GM12878 (cell line): ENCODE results near the gene MRGPRE. TPM values are rescaled to one million over a fixed set of nuclear protein-coding genes. Genes with fewer than 3 reads are reported as not detected.

ENCODE experiments used
- ATAC-seq: fragments of 200-7000 bp; cut with Tn5 transposase; 3 replicates; pipeline ENCODE4 v1.9.1; 2020; ENCODE audit warnings: mild to moderate bottlenecking, moderate library complexity
- BruUV-seq: library from RNA; stranded (reverse); fragments of 400-500 nt; replicated peaks from 2 replicates; lab custom pipeline; 2021; lab: Mats Ljungman, UMichigan
- CTCF ChIA-PET: fragments of 300-600 bp; sonication (Branson Sonifier 250); formaldehyde crosslinking; extraction: SDS; loops from one replicate; lab custom pipeline; 2021; ENCODE audit warnings: inconsistent platforms; lab: Yijun Ruan, JAX
- POLR2A ChIA-PET: fragments of 350-600 bp; formaldehyde crosslinking; extraction: SDS; loops from one replicate; lab custom pipeline; 2021; ENCODE audit warnings: inconsistent platforms; lab: Charles Lee
- RAD21 ChIA-PET: fragments of 300-600 bp; sonication (Branson Sonifier 250); formaldehyde crosslinking; loops from one replicate; lab custom pipeline; 2023; ENCODE audit warnings: antibody characterized with exemption; ENCODE audit not compliant: unreplicated experiment; lab: Charles Lee
- SMC1A ChIA-PET: fragments of 300-600 bp; sonication (Branson Sonifier 250); formaldehyde crosslinking; loops from one replicate; lab custom pipeline; 2023; ENCODE audit not compliant: unreplicated experiment, uncharacterized antibody; lab: Charles Lee
- DNase-seq: peaks from one replicate; pipeline ENCODE4 v3.0.0-alpha.2; 2011; ENCODE audit warnings: low read depth, low spot score
- FAIRE-seq: peaks from 3 replicates; lab custom pipeline; 2011; peaks lifted over from hg19 to GRCh38; lab: Jason Lieb, UNC
- H2AFZ ChIP-seq: 2 replicates; pipeline ENCODE4 v1.6.0; 2011; ENCODE audit warnings: low read depth, low read length, control low read depth; ENCODE audit not compliant: control insufficient read depth
- H3K27ac ChIP-seq: 2 replicates; pipeline ENCODE4 v1.5.1; 2011; ENCODE audit warnings: control low read depth; ENCODE audit not compliant: control insufficient read depth, insufficient read depth
- H3K27me3 ChIP-seq, 2 experiments: replicated peaks in 1 of 2; 2 replicates each; pipeline versions ENCODE4 v1.6.0 to v1.6.1; 2011; ENCODE audit warnings: low read length in 1 of 2; ENCODE audit not compliant: control insufficient read depth in 2 of 2, insufficient read depth in 2 of 2
- H3K36me3 ChIP-seq, 2 experiments: 2 replicates each; pipeline ENCODE4 v1.5.1; 2011; ENCODE audit warnings: low read length in 1 of 2; ENCODE audit not compliant: control insufficient read depth in 2 of 2, insufficient read depth in 2 of 2
- H3K4me1 ChIP-seq: 2 replicates; pipeline ENCODE4 v1.6.1; 2011; ENCODE audit warnings: mild to moderate bottlenecking, low read length, moderate library complexity, mixed read lengths; ENCODE audit not compliant: control insufficient read depth, insufficient read depth
- H3K4me2 ChIP-seq: 2 replicates; pipeline ENCODE4 v1.6.0; 2011; ENCODE audit warnings: control low read depth; ENCODE audit not compliant: control insufficient read depth, insufficient read depth
- H3K4me3 ChIP-seq: fragments of 200-600 bp; sonication (generic); 2 replicates; pipeline ENCODE4 v1.5.1; 2016
- H3K79me2 ChIP-seq: 2 replicates; pipeline ENCODE4 v1.6.0; 2011; ENCODE audit warnings: low read length; ENCODE audit not compliant: control insufficient read depth, insufficient read depth
- H3K9ac ChIP-seq: 2 replicates; pipeline ENCODE4 v1.8.0; 2011; ENCODE audit warnings: low read length, control low read depth, mixed read lengths; ENCODE audit not compliant: control insufficient read depth, insufficient read depth
- H3K9me3 ChIP-seq: replicated peaks from 3 replicates; pipeline ENCODE4 v1.5.1; 2011; ENCODE audit warnings: mild to moderate bottlenecking, low read length; ENCODE audit not compliant: control insufficient read depth, insufficient read depth
- H4K20me1 ChIP-seq: 2 replicates; pipeline ENCODE4 v1.6.0; 2011; ENCODE audit not compliant: control insufficient read depth, insufficient read depth
- ASH2L ChIP-seq: fragments of 300-600, 200-600 bp; sonication (generic); IDR thresholded peaks from 2 replicates; pipeline ENCODE4 v1.6.1; 2017; ENCODE audit warnings: low read depth, mild to moderate bottlenecking, borderline replicate concordance
- CBFB ChIP-seq: IDR thresholded peaks from 2 replicates; pipeline ENCODE4 v1.6.1; 2016; ENCODE audit warnings: antibody characterized with exemption, low read depth
- CEBPB ChIP-seq, 2 experiments: fragments of 150-350 bp in 1 of 2; IDR thresholded peaks; 2 replicates each; pipeline ENCODE4 v1.6.1; 2012 to 2014; ENCODE audit warnings: low read depth in 2 of 2, low read length in 2 of 2, borderline replicate concordance in 1 of 2, inconsistent platforms in 1 of 2
- CREB1 ChIP-seq: IDR thresholded peaks from 2 replicates; pipeline ENCODE4 v1.6.1; 2012; ENCODE audit warnings: low read depth, mild to moderate bottlenecking, inconsistent platforms
- DPF2 ChIP-seq: fragments of 450-650 bp; IDR thresholded peaks from 2 replicates; pipeline ENCODE4 v1.6.1; 2017; ENCODE audit warnings: mild to moderate bottlenecking
- HCFC1 ChIP-seq: fragments of 150-350 bp; IDR thresholded peaks from 2 replicates; pipeline ENCODE4 v1.6.1; 2014; ENCODE audit warnings: low read length
- HDAC2 ChIP-seq: fragments of 200-600 bp; sonication (generic); IDR thresholded peaks from 2 replicates; pipeline ENCODE4 v1.6.1; 2017
- KAT2A ChIP-seq: conservative IDR thresholded peaks from 2 replicates; pipeline ENCODE4 v1.6.1; 2011; ENCODE audit warnings: low read depth, low read length; ENCODE audit not compliant: control insufficient read depth
- MYC ChIP-seq: IDR thresholded peaks from 2 replicates; pipeline ENCODE4 v1.6.1; 2011; ENCODE audit warnings: mild to moderate bottlenecking, low read length, moderate library complexity, inconsistent platforms; ENCODE audit not compliant: insufficient read depth, insufficient replicate concordance, insufficient read length, severe bottlenecking
- RB1 ChIP-seq: fragments of 450-650 bp; formaldehyde crosslinking; IDR thresholded peaks from 2 replicates; pipeline ENCODE4 v1.6.1; 2017; ENCODE audit warnings: mild to moderate bottlenecking, borderline replicate concordance
- RFX5 ChIP-seq: IDR thresholded peaks from 2 replicates; pipeline ENCODE4 v1.6.1; 2011; ENCODE audit warnings: low read depth, low read length, improper control_type of control experiment
- SREBF2 ChIP-seq: IDR thresholded peaks from 2 replicates; pipeline ENCODE4 v1.6.1; 2012; ENCODE audit warnings: mild to moderate bottlenecking, low read length
- YBX1 ChIP-seq: fragments of 450-650 bp; IDR thresholded peaks from 2 replicates; pipeline ENCODE4 v1.6.1; 2016; ENCODE audit warnings: antibody characterized with exemption
- WGBS: methylation state at CpG from one replicate; pipeline ENCODE4 v1.1.6; 2016; ENCODE audit warnings: low lambda C conversion rate; ENCODE audit not compliant: insufficient replicate concordance, insufficient coverage; ENCODE audit errors: missing lambda C conversion rate; 5-methylcytosine and 5-hydroxymethylcytosine counted together
- in situ Hi-C: fragments of 300-500 bp; cut with MboI; formaldehyde crosslinking; loops from 9 replicates; pipeline ENCODE4 v1.14.3; 2018; ENCODE audit warnings: mixed read lengths
- intact Hi-C: fragments of 100-400 bp; cut with micrococcal nuclease; formaldehyde crosslinking; loops from one replicate; pipeline ENCODE4 v1.14.2; 2022; ENCODE audit not compliant: unreplicated experiment
- polyA plus RNA-seq, 11 experiments: library from polyadenylated mRNA; depleted of rRNA in 4 of 11; unstranded in 6 of 11; stranded (reverse) in 5 of 11; fragments of >200 nt; fragmentation: Nextera tagmentation in 4 of 11; fragmentation: Illumina TruSeq in 1 of 11; extraction: Ambion mirVana in 4 of 11; extraction: Trizol in 1 of 11; gene quantifications; 1 replicate in 1 of 11; 2 replicates in 10 of 11; pipeline versions ENCODE4 v1.2.1 to v1.2.3, GENCODE V29; 2011 to 2016; ENCODE audit warnings: inconsistent platforms in 2 of 11, missing spikeins in 2 of 11, low read depth in 1 of 11
- total RNA-seq, 4 experiments: library from RNA; depleted of rRNA in 3 of 4; stranded (reverse); fragments of >200 nt in 3 of 4; fragmentation: Illumina TruSeq in 1 of 4; extraction: Trizol in 1 of 4; gene quantifications; 2 replicates each; pipeline versions ENCODE4 v1.2.1 to v1.2.3, GENCODE V29; 2013 to 2021
- TF ChIP-seq, protein P1 (sequence below): fragments of 150-350 bp; IDR thresholded peaks from 2 replicates; pipeline ENCODE4 v1.6.1; 2014; ENCODE audit warnings: mild to moderate bottlenecking, low read depth, low read length
- TF ChIP-seq, protein P2 (sequence below): IDR thresholded peaks from 2 replicates; pipeline ENCODE4 v1.6.1; 2011; ENCODE audit warnings: borderline replicate concordance, low read depth, mild to moderate bottlenecking, moderate library complexity, low read length; ENCODE audit not compliant: insufficient read depth, poor library complexity, severe bottlenecking
- TF ChIP-seq, protein P3 (sequence below): fragments of 450-650 bp; formaldehyde crosslinking; IDR thresholded peaks from 2 replicates; pipeline ENCODE4 v1.5.0; 2022; ENCODE audit warnings: mild to moderate bottlenecking, missing genetic modification characterization

Gene MRGPRE
- total and polyA plus RNA-seq, 10 of the 15 experiments (the other 5 are each of a cell fraction or from before 2014, with no cell fraction given): 0.34 TPM; not detected in 9

DNA sequence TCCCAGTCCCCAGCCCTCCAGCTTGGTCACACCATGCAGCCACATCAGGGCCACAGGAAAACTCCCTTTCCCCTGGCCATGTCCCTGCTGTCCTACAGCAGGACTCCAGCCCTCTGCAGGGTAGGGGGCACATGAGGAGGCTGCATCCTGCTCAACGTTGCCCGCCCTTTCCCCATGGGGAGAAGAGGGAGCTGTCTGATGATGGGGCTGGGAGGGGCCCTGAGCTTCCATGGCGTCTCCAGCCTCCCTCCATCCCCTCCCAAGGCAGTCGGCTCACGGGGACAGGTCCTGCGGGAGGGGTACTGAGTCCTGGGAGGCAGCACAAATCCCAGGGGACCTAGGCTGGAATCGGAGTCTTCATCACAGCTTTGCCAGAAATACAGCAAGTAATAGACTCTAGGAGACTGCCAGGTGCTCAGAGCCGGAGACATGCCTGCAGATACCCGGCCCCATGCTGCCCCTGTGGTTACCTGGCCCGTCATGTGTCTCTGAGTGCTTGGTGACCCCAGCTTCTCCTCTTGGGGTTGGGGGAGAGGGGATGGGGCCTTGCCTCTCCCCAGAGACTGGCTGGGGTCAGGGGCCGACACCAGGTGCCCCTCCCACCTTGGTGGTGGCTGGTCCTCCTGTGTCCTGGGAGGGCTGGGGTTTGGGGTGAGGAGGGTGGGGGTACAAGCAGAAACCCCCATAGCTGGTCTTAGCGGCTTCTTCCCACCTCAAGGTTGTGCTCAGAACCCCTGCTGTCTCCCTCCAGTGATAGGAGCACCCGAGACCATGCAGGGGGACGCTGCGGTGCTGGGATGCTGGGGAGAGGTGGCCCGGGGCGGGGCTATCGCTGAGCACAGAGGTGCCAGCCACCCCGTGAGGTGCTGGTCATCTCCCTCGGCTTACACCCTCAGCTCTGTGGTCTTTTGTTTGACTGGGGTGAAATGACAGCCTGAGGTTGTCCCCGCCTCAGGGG is 2.3 kb downstream of the MRGPRE start (continued):
- TF ChIP-seq RB1 (no peak), HCFC1 (no peak)

DNA sequence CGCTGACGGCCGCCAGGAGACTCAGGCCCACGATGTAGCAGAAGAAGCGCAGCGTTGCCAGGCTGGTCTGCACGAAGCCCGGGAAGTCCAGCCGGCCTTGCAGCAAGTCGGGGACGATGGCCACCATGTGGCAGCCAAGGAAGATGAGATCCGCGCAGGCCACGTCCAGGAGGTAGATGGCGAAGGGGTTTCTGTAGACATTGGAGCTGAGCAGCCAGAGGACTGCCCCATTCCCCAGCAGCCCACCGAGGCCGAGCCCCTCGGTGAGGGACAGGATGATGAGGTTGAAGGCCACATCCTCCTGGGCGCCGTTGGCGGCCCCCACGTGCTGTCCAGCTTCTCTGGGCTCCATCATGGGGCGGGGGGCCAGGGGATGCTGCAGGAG is 3.8 kb downstream of the MRGPRE start:
- DNase-seq (no peak), ATAC-seq (no peak), FAIRE-seq (no peak)
- Histone ChIP-seq H2AFZ (no peak overlapping the region), H3K9me3 (no peaks in the 10 kb centered on the region), H4K20me1 (no peaks in the 10 kb centered on the region), H3K27ac (no peak overlapping the region), H3K79me2 (no peaks in the 10 kb centered on the region), H3K4me3 (no peak overlapping the region), H3K9ac (no peak overlapping the region), H3K36me3 (no peaks in the 10 kb centered on the region), H3K27me3 (no peaks in the 10 kb centered on the region; a peak in 1 of 4 replicates), H3K4me1 (no peaks in the 10 kb centered on the region), H3K4me2 (no peak overlapping the region)
- in situ Hi-C loops: no loop called here
- intact Hi-C loops: no loop called here
- SMC1A ChIA-PET: no interaction called here
- POLR2A ChIA-PET: no interaction called here
- WGBS: 47% methylated on average over 23 of the region's 23 CpGs
- CTCF ChIA-PET: no interaction called here
- BruUV-seq: no TSS peak
- RAD21 ChIA-PET: no interaction called here
- TF ChIP-seq, protein P1, sequence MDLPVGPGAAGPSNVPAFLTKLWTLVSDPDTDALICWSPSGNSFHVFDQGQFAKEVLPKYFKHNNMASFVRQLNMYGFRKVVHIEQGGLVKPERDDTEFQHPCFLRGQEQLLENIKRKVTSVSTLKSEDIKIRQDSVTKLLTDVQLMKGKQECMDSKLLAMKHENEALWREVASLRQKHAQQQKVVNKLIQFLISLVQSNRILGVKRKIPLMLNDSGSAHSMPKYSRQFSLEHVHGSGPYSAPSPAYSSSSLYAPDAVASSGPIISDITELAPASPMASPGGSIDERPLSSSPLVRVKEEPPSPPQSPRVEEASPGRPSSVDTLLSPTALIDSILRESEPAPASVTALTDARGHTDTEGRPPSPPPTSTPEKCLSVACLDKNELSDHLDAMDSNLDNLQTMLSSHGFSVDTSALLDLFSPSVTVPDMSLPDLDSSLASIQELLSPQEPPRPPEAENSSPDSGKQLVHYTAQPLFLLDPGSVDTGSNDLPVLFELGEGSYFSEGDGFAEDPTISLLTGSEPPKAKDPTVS: no peak
- TF ChIP-seq DPF2 (no peak), CREB1 (no peak), HDAC2 (no peak), RFX5 (no peak), SREBF2 (no peak), ASH2L (no peak), CBFB (no peak), KAT2A (no peak), CEBPB (IDR thresholded peaks at IDR 0.05; ENCODE audit: borderline replicate concordance in 1 of 2, low read depth in 2 of 2, low read length in 2 of 2) (no peak), MYC (no peak), YBX1 (no peak)
- TF ChIP-seq, protein P2, sequence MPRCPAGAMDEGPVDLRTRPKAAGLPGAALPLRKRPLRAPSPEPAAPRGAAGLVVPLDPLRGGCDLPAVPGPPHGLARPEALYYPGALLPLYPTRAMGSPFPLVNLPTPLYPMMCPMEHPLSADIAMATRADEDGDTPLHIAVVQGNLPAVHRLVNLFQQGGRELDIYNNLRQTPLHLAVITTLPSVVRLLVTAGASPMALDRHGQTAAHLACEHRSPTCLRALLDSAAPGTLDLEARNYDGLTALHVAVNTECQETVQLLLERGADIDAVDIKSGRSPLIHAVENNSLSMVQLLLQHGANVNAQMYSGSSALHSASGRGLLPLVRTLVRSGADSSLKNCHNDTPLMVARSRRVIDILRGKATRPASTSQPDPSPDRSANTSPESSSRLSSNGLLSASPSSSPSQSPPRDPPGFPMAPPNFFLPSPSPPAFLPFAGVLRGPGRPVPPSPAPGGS: no peak
- TF ChIP-seq, protein P3, sequence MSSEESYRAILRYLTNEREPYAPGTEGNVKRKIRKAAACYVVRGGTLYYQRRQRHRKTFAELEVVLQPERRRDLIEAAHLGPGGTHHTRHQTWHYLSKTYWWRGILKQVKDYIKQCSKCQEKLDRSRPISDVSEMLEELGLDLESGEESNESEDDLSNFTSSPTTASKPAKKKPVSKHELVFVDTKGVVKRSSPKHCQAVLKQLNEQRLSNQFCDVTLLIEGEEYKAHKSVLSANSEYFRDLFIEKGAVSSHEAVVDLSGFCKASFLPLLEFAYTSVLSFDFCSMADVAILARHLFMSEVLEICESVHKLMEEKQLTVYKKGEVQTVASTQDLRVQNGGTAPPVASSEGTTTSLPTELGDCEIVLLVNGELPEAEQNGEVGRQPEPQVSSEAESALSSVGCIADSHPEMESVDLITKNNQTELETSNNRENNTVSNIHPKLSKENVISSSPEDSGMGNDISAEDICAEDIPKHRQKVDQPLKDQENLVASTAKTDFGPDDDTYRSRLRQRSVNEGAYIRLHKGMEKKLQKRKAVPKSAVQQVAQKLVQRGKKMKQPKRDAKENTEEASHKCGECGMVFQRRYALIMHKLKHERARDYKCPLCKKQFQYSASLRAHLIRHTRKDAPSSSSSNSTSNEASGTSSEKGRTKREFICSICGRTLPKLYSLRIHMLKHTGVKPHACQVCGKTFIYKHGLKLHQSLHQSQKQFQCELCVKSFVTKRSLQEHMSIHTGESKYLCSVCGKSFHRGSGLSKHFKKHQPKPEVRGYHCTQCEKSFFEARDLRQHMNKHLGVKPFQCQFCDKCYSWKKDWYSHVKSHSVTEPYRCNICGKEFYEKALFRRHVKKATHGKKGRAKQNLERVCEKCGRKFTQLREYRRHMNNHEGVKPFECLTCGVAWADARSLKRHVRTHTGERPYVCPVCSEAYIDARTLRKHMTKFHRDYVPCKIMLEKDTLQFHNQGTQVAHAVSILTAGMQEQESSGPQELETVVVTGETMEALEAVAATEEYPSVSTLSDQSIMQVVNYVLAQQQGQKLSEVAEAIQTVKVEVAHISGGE (CRISPR knock-in tag): no peak
